HCT116 (cell line): Measurements from ENCODE around the gene NEDD4L. TPM values are rescaled to one million over a fixed set of nuclear protein-coding genes. Genes with fewer than 3 reads are reported as not detected.

Experiments
- ATAC-seq: fragments of 200-7000 bp; cut with Tn5 transposase; 2 replicates; pipeline ENCODE4 v1.9.1; 2020; ENCODE audit warnings: mild to moderate bottlenecking, moderate library complexity
- BruUV-seq: library from RNA; stranded (reverse); fragments of 400-500 nt; replicated peaks from 2 replicates; lab custom pipeline; 2021; lab: Mats Ljungman, UMichigan
- CTCF ChIA-PET: fragments of 300-600 bp; sonication (Branson Sonifier 250); formaldehyde crosslinking; loops from one replicate; lab custom pipeline; 2021; ENCODE audit warnings: antibody characterized with exemption; lab: Charles Lee
- POLR2A ChIA-PET: fragments of 300-600, 350-600 bp; sonication (Branson Sonifier 250); formaldehyde crosslinking; loops from one replicate; lab custom pipeline; 2021; ENCODE audit warnings: antibody characterized with exemption; lab: Charles Lee
- RAD21 ChIA-PET, 2 experiments: fragments of 300-600 bp; sonication (Branson Sonifier 250); formaldehyde crosslinking; loops; one replicate each; lab custom pipeline; 2023; ENCODE audit warnings: low total read pairs in 2 of 2; ENCODE audit not compliant: uncharacterized antibody in 2 of 2, unreplicated experiment in 2 of 2, low non-redundant PET in 1 of 2; lab: Charles Lee
- DNase-seq: peaks from one replicate; pipeline ENCODE4 v3.0.0-alpha.2; 2010; ENCODE audit warnings: low read depth, low spot score
- H2AFZ ChIP-seq: fragments of 200-600 bp; shearing (Covaris generic), sonication (generic); 2 replicates; pipeline ENCODE4 v1.6.1; 2017; ENCODE audit warnings: low read depth, mixed run types, mixed read lengths, antibody characterized with exemption, low read length; ENCODE audit not compliant: poor library complexity, severe bottlenecking
- H3K27ac ChIP-seq: 2 replicates; pipeline ENCODE4 v1.5.1; 2012; ENCODE audit warnings: low read depth, low read length
- H3K27me3 ChIP-seq: fragments of 200-600 bp; sonication (generic); 2 replicates; pipeline ENCODE4 v1.6.1; 2016; ENCODE audit warnings: mixed run types, low read length, mixed read lengths; ENCODE audit not compliant: insufficient read depth
- H3K36me3 ChIP-seq, 2 experiments: fragments of 200-500 bp in 1 of 2; fragments of 200-600 bp in 1 of 2; sonication (Bioruptor generic) in 1 of 2; sonication (generic) in 1 of 2; 2 replicates each; pipeline versions ENCODE4 v1.5.1 to v1.6.1; 2014 to 2016; ENCODE audit warnings: low read length in 2 of 2, inconsistent platforms in 1 of 2, mixed read lengths in 1 of 2, mixed run types in 1 of 2; ENCODE audit not compliant: insufficient read depth in 2 of 2, control insufficient read depth in 1 of 2
- H3K4me1 ChIP-seq, 2 experiments: fragments of 200-600 bp in 1 of 2; sonication (generic) in 1 of 2; 2 replicates each; pipeline versions ENCODE4 v1.5.1 to v1.6.1; 2012 to 2017; ENCODE audit warnings: low read length in 2 of 2, inconsistent platforms in 1 of 2, mild to moderate bottlenecking in 1 of 2, mixed read lengths in 1 of 2, mixed run types in 1 of 2, moderate library complexity in 1 of 2; ENCODE audit not compliant: insufficient read depth in 2 of 2, control insufficient read depth in 1 of 2
- H3K4me2 ChIP-seq: fragments of 200-600 bp; sonication (generic); 2 replicates; pipeline ENCODE4 v1.6.1; 2017; ENCODE audit warnings: mixed run types, low read length, mixed read lengths
- H3K4me3 ChIP-seq, 2 experiments: fragments of 200-600 bp in 1 of 2; sonication (generic) in 1 of 2; replicated peaks in 1 of 2; 2 replicates each; pipeline ENCODE4 v1.5.1; 2011 to 2016; ENCODE audit warnings: low read length in 2 of 2, control low read depth in 1 of 2, low read depth in 1 of 2, mild to moderate bottlenecking in 1 of 2, mixed read lengths in 1 of 2, mixed run types in 1 of 2
- H3K79me2 ChIP-seq: fragments of 200-600 bp; sonication (generic); 2 replicates; pipeline ENCODE4 v1.6.1; 2017; ENCODE audit warnings: mild to moderate bottlenecking, mixed run types, low read length, moderate library complexity, mixed read lengths; ENCODE audit not compliant: insufficient read depth
- H3K9ac ChIP-seq: fragments of 200-600 bp; sonication (generic); 2 replicates; pipeline ENCODE4 v1.6.1; 2016; ENCODE audit warnings: low read length, mixed read lengths
- H3K9me2 ChIP-seq: fragments of 200-600 bp; sonication (generic), shearing (Covaris generic); 2 replicates; pipeline ENCODE4 v1.6.1; 2017; ENCODE audit warnings: mixed run types, mild to moderate bottlenecking, moderate library complexity; ENCODE audit not compliant: insufficient read depth
- H3K9me3 ChIP-seq, 2 experiments: fragments of 200-500 bp in 1 of 2; fragments of 200-600 bp in 1 of 2; sonication (Bioruptor generic) in 1 of 2; sonication (generic) in 1 of 2; 2 replicates each; pipeline ENCODE4 v1.6.1; 2014 to 2017; ENCODE audit warnings: low read length in 2 of 2, mixed read lengths in 2 of 2, inconsistent platforms in 1 of 2, low read depth in 1 of 2, mild to moderate bottlenecking in 1 of 2, mixed run types in 1 of 2, moderate library complexity in 1 of 2; ENCODE audit not compliant: control insufficient read depth in 1 of 2, insufficient read depth in 1 of 2
- H4K20me1 ChIP-seq: fragments of 200-600 bp; sonication (generic), shearing (Covaris generic); 2 replicates; pipeline ENCODE4 v1.6.1; 2017; ENCODE audit warnings: mixed run types, mild to moderate bottlenecking, moderate library complexity; ENCODE audit not compliant: insufficient read depth
- CBX3 ChIP-seq: IDR thresholded peaks from 2 replicates; pipeline ENCODE4 v1.6.1; 2012; ENCODE audit warnings: low read depth
- CEBPB ChIP-seq: IDR thresholded peaks from 2 replicates; pipeline ENCODE4 v1.6.1; 2012; ENCODE audit warnings: low read depth
- ELF1 ChIP-seq: IDR thresholded peaks from 2 replicates; pipeline ENCODE4 v1.6.1; 2012; ENCODE audit warnings: low read depth, borderline replicate concordance
- EZH2 ChIP-seq: fragments of 200-600 bp; sonication (generic); IDR thresholded peaks from 2 replicates; pipeline ENCODE4 v1.6.1; 2017; ENCODE audit warnings: antibody characterized with exemption, mixed run types
- EZH2phosphoT487 ChIP-seq: fragments of 200-600 bp; IDR thresholded peaks from 2 replicates; pipeline ENCODE4 v1.6.1; 2018; ENCODE audit warnings: antibody characterized with exemption, borderline replicate concordance
- FOSL1 ChIP-seq: IDR thresholded peaks from 2 replicates; pipeline ENCODE4 v1.6.1; 2012; ENCODE audit warnings: low read depth
- JUND ChIP-seq: IDR thresholded peaks from 2 replicates; pipeline ENCODE4 v1.6.1; 2012
- POLR2A ChIP-seq: IDR thresholded peaks from 2 replicates; pipeline ENCODE4 v1.7.0; 2011; ENCODE audit warnings: borderline replicate concordance; ENCODE audit not compliant: insufficient read depth, insufficient read length; ENCODE audit errors: extremely low read depth
- POLR2AphosphoS5 ChIP-seq: IDR thresholded peaks from 2 replicates; pipeline ENCODE4 v1.6.1; 2011; ENCODE audit warnings: mild to moderate bottlenecking, low read depth, low read length, moderate library complexity
- RAD21 ChIP-seq: IDR thresholded peaks from 2 replicates; pipeline ENCODE4 v1.6.1; 2012; ENCODE audit warnings: low read depth, mild to moderate bottlenecking
- SP1 ChIP-seq: IDR thresholded peaks from 2 replicates; pipeline ENCODE4 v1.6.1; 2012; ENCODE audit warnings: low read depth
- SRF ChIP-seq: IDR thresholded peaks from 2 replicates; pipeline ENCODE4 v1.6.1; 2012; ENCODE audit warnings: low read depth
- TCF7L2 ChIP-seq: IDR thresholded peaks from 2 replicates; pipeline ENCODE4 v1.7.0; 2011; ENCODE audit warnings: borderline replicate concordance, inconsistent platforms; ENCODE audit not compliant: insufficient read depth, insufficient read length; ENCODE audit errors: extremely low read depth
- YY1 ChIP-seq: IDR thresholded peaks from 2 replicates; pipeline ENCODE4 v1.6.1; 2011; ENCODE audit warnings: low read length, low read depth, moderate library complexity, mild to moderate bottlenecking; ENCODE audit not compliant: insufficient replicate concordance; ENCODE audit errors: extremely low read depth
- intact Hi-C: fragments of 100-400 bp; cut with micrococcal nuclease; formaldehyde crosslinking; loops from 2 replicates; pipeline ENCODE4 v1.10.0; 2022
- total RNA-seq: library from RNA; stranded (reverse); gene quantifications from one replicate; pipeline ENCODE4 v1.2.1, GENCODE V29; 2021; ENCODE audit not compliant: unreplicated experiment
- TF ChIP-seq, protein P1 (sequence below): IDR thresholded peaks from 2 replicates; pipeline ENCODE4 v1.6.1; 2011; ENCODE audit warnings: mild to moderate bottlenecking, low read length, moderate library complexity; ENCODE audit not compliant: insufficient replicate concordance; ENCODE audit errors: extremely low read depth
- TF ChIP-seq, protein P2 (sequence below): IDR thresholded peaks from 2 replicates; pipeline ENCODE4 v1.6.1; 2012; ENCODE audit warnings: low read depth

The NEDD4L gene
- total RNA-seq, 1 experiment from 2014 or later = 41.5 TPM

DNA sequence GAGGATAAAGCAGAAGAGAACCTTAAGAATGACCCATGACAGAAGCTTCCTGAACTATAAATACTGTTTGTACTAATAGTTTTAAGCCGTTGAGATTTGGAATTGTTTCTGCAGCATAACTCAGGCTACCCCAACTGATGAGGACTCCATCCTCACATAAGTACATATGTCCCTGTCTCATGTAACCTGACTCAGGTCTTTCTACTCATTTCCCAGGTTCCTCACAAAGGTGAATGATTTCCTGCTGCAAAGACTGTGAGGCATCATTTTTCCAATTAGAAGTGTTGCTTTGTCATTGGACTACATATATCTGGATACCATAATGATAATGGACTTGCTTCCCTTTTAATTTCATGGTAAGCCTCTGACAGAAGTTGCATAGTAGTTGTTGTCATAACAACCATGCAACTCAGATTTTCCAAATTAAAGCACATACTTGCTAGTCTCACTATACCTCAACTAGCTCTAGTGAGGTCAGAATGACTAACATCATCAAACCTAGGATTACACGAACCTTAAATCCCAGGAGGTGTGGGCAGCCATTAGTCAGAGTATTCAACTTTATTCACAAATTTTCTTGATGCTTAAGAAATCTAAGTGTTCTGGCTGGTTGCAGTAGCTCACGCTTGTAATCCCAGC, 38.0 kb upstream of the NEDD4L start:
- DNase-seq = peak; percentile 34
- intact Hi-C loops = no loop called here
- BruUV-seq = no TSS peak
- H3K36me3 ChIP-seq = no peaks in the 10 kb centered on the region
- peaks cover 17 to 33% of the 10 kb centered on the region in 2 experiments for H3K4me1 ChIP-seq
- no peaks in the 10 kb centered on the region for H4K20me1 ChIP-seq
- RAD21 ChIA-PET = no interaction called here
- H3K27me3 ChIP-seq = no peaks in the 10 kb centered on the region
- TF ChIP-seq JUND (0 out of 2 replicates have a peak, but pooled peaks have one; percentile 6), FOSL1 (no peak)
- TF ChIP-seq, all 23 proteins: peak for 1
- ChIA-PET CTCF (no interaction called here), POLR2A (no interaction called here)
- Histone ChIP-seq H3K9me3 (no peaks in the 10 kb centered on the region), H3K9ac (no peak overlapping the region), H3K79me2 (no peaks in the 10 kb centered on the region), H3K4me2 (peak overlapping the region; percentile 27; the same call in 1 of the 2 replicates), H3K9me2 (no peaks in the 10 kb centered on the region), H3K4me3 (no peak overlapping the region), H3K27ac (no peak overlapping the region), H2AFZ (no peak overlapping the region)
- ATAC-seq = no peak

DNA sequence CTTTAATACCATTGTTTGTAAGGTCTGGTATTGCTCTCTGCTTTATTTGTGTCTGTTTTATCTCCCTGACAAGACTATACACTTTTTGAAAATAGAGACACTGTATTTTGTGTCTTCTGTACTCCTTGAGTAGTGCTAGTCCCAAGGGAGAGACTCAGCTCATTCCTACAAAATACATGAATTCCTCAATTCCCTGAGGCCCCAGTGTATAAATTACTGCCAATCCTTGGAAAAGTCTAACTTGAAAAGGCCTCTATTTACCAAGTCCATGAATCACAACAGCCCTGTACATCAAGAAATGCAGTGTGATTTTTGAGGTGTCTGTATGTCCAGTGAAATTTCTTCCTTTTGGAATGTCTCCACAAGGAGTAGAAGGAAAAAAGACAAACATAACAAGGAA, 34.9 kb upstream of the NEDD4L start:
- no peaks in the 10 kb centered on the region for H4K20me1 ChIP-seq
- ChIA-PET POLR2A (no interaction called here), CTCF (no interaction called here), RAD21 (no interaction called here)
- no peak overlapping the region for H2AFZ ChIP-seq
- no TSS peak for BruUV-seq
- DNase-seq = no peak
- no peak overlapping the region for H3K4me3 ChIP-seq
- no peaks in the 10 kb centered on the region for H3K79me2 ChIP-seq
- H3K36me3 ChIP-seq = no peaks in the 10 kb centered on the region
- no peaks in the 10 kb centered on the region for H3K9me3 ChIP-seq
- no peak overlapping the region for H3K27ac ChIP-seq
- H3K9me2 ChIP-seq = no peaks in the 10 kb centered on the region
- no peak overlapping the region for H3K4me2 ChIP-seq
- intact Hi-C loops = no loop called here
- no peak for ATAC-seq
- H3K27me3 ChIP-seq = no peaks in the 10 kb centered on the region
- H3K4me1 ChIP-seq = peaks cover 12 to 33% of the 10 kb centered on the region in 2 experiments
- TF ChIP-seq RAD21 (no peak), POLR2A (no peak), SRF (no peak), CEBPB (no peak), JUND (no peak), YY1 (no peak), EZH2 (no peak), FOSL1 (no peak), TCF7L2 (no peak), SP1 (no peak), CBX3 (no peak), EZH2phosphoT487 (no peak), ELF1 (no peak), POLR2AphosphoS5 (no peak)
- TF ChIP-seq, protein P1, sequence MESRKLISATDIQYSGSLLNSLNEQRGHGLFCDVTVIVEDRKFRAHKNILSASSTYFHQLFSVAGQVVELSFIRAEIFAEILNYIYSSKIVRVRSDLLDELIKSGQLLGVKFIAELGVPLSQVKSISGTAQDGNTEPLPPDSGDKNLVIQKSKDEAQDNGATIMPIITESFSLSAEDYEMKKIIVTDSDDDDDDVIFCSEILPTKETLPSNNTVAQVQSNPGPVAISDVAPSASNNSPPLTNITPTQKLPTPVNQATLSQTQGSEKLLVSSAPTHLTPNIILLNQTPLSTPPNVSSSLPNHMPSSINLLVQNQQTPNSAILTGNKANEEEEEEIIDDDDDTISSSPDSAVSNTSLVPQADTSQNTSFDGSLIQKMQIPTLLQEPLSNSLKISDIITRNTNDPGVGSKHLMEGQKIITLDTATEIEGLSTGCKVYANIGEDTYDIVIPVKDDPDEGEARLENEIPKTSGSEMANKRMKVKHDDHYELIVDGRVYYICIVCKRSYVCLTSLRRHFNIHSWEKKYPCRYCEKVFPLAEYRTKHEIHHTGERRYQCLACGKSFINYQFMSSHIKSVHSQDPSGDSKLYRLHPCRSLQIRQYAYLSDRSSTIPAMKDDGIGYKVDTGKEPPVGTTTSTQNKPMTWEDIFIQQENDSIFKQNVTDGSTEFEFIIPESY = no peak
- TF ChIP-seq, protein P2, sequence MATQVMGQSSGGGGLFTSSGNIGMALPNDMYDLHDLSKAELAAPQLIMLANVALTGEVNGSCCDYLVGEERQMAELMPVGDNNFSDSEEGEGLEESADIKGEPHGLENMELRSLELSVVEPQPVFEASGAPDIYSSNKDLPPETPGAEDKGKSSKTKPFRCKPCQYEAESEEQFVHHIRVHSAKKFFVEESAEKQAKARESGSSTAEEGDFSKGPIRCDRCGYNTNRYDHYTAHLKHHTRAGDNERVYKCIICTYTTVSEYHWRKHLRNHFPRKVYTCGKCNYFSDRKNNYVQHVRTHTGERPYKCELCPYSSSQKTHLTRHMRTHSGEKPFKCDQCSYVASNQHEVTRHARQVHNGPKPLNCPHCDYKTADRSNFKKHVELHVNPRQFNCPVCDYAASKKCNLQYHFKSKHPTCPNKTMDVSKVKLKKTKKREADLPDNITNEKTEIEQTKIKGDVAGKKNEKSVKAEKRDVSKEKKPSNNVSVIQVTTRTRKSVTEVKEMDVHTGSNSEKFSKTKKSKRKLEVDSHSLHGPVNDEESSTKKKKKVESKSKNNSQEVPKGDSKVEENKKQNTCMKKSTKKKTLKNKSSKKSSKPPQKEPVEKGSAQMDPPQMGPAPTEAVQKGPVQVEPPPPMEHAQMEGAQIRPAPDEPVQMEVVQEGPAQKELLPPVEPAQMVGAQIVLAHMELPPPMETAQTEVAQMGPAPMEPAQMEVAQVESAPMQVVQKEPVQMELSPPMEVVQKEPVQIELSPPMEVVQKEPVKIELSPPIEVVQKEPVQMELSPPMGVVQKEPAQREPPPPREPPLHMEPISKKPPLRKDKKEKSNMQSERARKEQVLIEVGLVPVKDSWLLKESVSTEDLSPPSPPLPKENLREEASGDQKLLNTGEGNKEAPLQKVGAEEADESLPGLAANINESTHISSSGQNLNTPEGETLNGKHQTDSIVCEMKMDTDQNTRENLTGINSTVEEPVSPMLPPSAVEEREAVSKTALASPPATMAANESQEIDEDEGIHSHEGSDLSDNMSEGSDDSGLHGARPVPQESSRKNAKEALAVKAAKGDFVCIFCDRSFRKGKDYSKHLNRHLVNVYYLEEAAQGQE = no peak
- no peak overlapping the region for H3K9ac ChIP-seq
